ENCODE results near the gene SSH3.

GRCh38 chr11:67273260-67273990, 29.9 kb upstream of the SSH3 start:
- TF ChIP-seq SUZ12 (IDR thresholded peaks at IDR 0.05; ENCODE audit: extremely low read depth, insufficient read depth, insufficient read length), result no peak
- no peak for TF ChIP-seq ZNF274 (IDR thresholded peaks at IDR 0.05; ENCODE audit: low read depth, low read length)

All from NT2/D1 (cell line).